WI38 (cell line): ENCODE results near the gene SRP14.
"Not testable (repeated sequence)": the region's sequence is repeated elsewhere in the genome, so short reads cannot be mapped to it uniquely, and the experiment has no call there.

ENCODE experiments used
- H3K4me3 ChIP-seq: 2 replicates; pipeline ENCODE4 v1.5.1; 2011; ENCODE audit warnings: low read depth, mild to moderate bottlenecking, control low read depth, low read length
- CTCF ChIP-seq: IDR thresholded peaks from 2 replicates; pipeline ENCODE4 v1.5.1; 2012; ENCODE audit warnings: low read depth, mild to moderate bottlenecking, control low read depth, low read length

SRP14 gene

DNA sequence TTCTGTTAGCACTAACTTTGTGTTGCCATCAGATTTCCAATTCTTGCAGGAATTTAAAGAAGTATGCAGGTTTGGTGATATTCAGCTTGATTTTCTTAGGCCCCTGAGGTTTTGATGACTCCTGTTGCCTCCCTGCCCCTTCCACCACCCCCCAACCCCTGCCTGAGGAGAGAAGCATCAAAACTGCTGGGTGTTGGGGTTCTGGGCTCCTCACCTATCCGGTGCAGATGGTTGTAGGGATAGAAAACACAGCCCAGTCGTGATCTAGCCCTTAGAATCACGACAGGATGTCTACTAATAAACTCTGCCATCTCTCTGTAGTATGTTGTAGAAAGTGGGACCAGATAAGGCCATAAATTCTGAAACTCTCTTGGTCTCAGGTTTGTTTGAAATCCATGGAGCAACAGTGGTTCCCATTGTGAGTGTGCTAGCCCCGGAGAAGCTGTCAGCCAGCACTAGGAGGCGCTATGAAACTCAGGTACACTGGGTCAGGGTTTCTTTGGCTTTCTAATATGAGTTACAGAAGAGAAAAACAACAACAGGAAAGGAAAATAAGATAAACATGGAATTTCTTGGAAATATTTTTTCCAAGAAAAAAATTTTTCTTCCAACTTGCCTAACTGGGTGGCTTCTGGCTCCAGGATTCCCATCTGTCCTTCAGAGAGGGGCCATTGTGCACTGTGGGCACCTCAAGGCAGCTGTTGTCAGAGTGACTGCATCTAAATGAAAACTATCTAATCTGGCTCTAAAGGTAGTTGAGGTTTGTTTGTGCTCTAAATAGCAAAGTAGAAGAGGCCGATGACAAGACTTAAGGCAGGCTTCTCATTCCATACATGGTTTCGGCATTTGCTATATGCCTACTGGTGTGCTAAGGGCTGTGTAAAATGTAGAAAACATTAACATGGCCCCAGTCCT is 8.7 kb downstream of the SRP14 start:
- TF ChIP-seq CTCF, result peak; percentile 68
- H3K4me3 ChIP-seq, result no peak overlapping the region

DNA sequence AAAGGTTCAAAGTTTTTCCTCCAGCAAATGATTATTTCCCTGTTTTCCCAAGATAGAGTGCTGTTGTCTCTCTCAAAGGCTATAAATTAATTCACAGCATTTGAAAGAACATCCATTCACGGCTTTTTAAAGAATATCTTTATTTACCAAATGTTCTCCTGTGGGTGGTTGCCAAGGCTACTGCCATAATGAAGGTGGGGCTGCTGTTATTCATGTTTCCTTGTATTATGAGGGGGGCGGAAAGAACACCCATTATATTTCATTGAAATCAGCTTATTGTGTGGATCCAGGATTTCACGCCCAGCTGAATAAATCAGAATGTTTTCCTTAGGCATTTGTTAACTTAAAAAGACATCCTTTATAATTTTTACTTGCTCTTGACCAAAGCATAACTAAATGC is 10.1 kb downstream of the SRP14 start:
- no peak overlapping the region for H3K4me3 ChIP-seq
- no peak for TF ChIP-seq CTCF

GRCh38 chr15:40028193-40028592 is 10.8 kb downstream of the SRP14 start:
- TF ChIP-seq CTCF, result no peak
- H3K4me3 ChIP-seq, result no peak overlapping the region

DNA sequence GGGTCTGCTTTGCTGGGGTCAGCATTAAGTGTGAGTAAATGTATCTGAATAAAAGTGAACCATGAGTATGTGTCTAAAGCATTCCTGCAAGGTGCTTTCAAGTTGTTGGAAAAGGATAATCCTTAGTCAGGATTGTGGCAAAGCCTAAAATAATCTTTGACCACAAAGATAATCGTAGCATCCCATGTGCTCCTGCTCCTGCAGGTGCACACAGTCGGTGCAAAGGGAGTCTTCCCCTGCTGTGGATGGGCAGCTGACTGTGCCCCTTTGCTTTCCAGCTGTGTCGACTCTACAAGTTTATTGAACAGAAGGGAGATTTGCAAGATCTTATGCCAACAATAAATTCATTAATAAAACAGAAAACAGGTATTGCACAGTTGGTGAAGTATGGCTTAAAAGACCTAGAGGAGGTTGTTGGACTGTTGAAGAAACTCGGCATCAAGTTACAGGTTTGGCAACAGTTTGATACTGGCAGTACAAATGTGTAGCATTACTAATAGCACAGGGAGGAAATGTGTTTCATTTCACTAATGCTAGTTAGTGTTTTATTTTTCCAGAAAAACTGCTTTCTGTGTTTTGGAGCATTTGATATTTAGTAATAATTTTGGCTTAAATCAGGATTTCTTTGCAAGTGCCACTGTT is 22.6 kb downstream of the SRP14 start:
- H3K4me3 ChIP-seq, result no peak overlapping the region
- TF ChIP-seq CTCF, result no peak

DNA sequence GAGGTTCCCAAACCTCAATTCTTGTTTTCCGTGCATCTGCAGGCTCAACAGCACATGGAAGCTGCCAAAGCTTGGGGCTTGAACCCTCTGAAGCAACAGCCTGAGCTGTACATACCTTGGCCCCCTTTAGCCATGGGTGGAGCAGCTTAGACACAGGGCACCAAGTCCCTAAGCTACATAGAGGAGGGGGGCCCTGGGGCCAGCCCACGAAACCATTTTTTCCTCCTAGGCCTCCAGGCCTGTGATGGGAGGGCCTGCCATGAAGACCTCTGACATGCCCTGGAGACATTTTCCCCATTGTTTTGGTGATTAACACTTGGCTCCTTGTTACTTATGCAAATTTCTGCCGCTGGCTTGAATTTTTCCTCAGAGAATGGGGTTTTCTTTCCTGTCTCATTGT is 24.6 kb downstream of the SRP14 start:
- no peak overlapping the region for H3K4me3 ChIP-seq
- no peak for TF ChIP-seq CTCF

GRCh38 chr15:40013372-40013771 is 25.6 kb downstream of the SRP14 start:
- not testable (repeated sequence) for H3K4me3 ChIP-seq

DNA sequence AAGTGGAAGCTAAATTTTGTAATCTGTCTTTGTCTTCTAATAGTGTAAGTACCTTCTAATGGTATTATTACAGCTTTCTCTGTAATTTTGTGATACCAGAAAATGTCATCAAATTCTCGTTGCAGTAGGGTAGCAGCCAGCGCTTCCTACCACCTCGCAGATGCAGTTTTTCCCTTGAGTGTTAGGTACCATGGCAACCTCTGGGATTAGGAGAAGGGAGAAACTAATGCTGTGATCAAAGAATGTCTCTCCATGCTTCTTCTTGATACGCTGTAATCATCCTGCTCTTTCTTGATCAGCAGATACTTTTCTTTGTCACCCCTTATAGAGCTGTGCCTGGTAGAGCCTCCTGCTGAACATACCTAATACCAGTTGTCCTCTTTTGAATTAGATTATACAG is 27.7 kb downstream of the SRP14 start:
- H3K4me3 ChIP-seq, result no peak overlapping the region
- TF ChIP-seq CTCF, result no peak
